PC-3 (cell line): Measurements from ENCODE around the gene TNFRSF4. TPM values are rescaled to one million over a fixed set of nuclear protein-coding genes. Genes with fewer than 3 reads are reported as not detected.
A peak's percentile ranks its signal among the peaks of the same experiment; 100 is the strongest.

Experiments used
- ATAC-seq: fragments of 200-7000 bp; cut with Tn5 transposase; 2 replicates; pipeline ENCODE4 v1.9.1; 2020; ENCODE audit warnings: mild to moderate bottlenecking, moderate library complexity
- BruUV-seq: library from RNA; stranded (reverse); fragments of 400-500 nt; replicated peaks from 2 replicates; lab custom pipeline; 2021; lab: Mats Ljungman, UMichigan
- CTCF ChIA-PET: fragments of 300-600 bp; sonication (Branson Sonifier 250); formaldehyde crosslinking; loops from one replicate; lab custom pipeline; 2022; ENCODE audit warnings: antibody characterized with exemption; lab: Charles Lee
- POLR2A ChIA-PET: fragments of 300-600 bp; sonication (Branson Sonifier 250); formaldehyde crosslinking; loops from one replicate; lab custom pipeline; 2022; ENCODE audit warnings: antibody characterized with exemption; ENCODE audit not compliant: unreplicated experiment; lab: Charles Lee
- DNase-seq: peaks from one replicate; pipeline ENCODE4 v3.0.0-alpha.2; 2015
- H2AFZ ChIP-seq: fragments of 300-600 bp; sonication (generic); 2 replicates; pipeline ENCODE4 v1.6.0; 2016; ENCODE audit warnings: antibody characterized with exemption, low read length
- H3F3A ChIP-seq: fragments of 300-600 bp; sonication (generic); one replicate; pipeline ENCODE4 v1.6.0; 2017; ENCODE audit warnings: antibody characterized with exemption, low read length, control low read depth, mild to moderate bottlenecking; ENCODE audit not compliant: unreplicated experiment
- H3K27ac ChIP-seq: fragments of 300-600 bp; sonication (generic); 2 replicates; pipeline ENCODE4 v1.5.1; 2016; ENCODE audit warnings: mild to moderate bottlenecking, low read length
- H3K27me3 ChIP-seq: fragments of 300-600 bp; sonication (generic); 2 replicates; pipeline ENCODE4 v1.6.1; 2016; ENCODE audit warnings: low read length, mixed read lengths
- H3K36me3 ChIP-seq: fragments of 300-600 bp; sonication (generic); 2 replicates; pipeline ENCODE4 v1.6.1; 2016; ENCODE audit warnings: low read depth, mixed run types, low read length, mixed read lengths
- H3K4me1 ChIP-seq: fragments of 300-600 bp; sonication (generic); 2 replicates; pipeline ENCODE4 v1.5.1; 2016; ENCODE audit warnings: low read length; ENCODE audit not compliant: insufficient read depth
- H3K4me2 ChIP-seq: fragments of 300-600 bp; sonication (generic); 2 replicates; pipeline ENCODE4 v1.6.0; 2016; ENCODE audit warnings: low read length
- H3K4me3 ChIP-seq: fragments of 300-600 bp; sonication (generic); 2 replicates; pipeline ENCODE4 v1.5.1; 2016; ENCODE audit warnings: mild to moderate bottlenecking, low read length, mixed read lengths
- H3K79me2 ChIP-seq: fragments of 300-600 bp; sonication (generic); 2 replicates; pipeline ENCODE4 v1.6.1; 2017; ENCODE audit warnings: low read length, mixed read lengths
- H3K9ac ChIP-seq: fragments of 300-600 bp; sonication (generic); 2 replicates; pipeline ENCODE4 v1.6.0; 2016; ENCODE audit warnings: mild to moderate bottlenecking, low read length
- H3K9me2 ChIP-seq: fragments of 300-600 bp; sonication (generic); replicated peaks from 2 replicates; pipeline ENCODE4 v1.6.1; 2016; ENCODE audit warnings: mixed run types, low read length, mixed read lengths
- H3K9me3 ChIP-seq: fragments of 300-600 bp; sonication (generic); 2 replicates; pipeline ENCODE4 v1.6.1; 2016; ENCODE audit warnings: low read length, mixed read lengths
- H4K20me1 ChIP-seq: fragments of 300-600 bp; sonication (generic); 2 replicates; pipeline ENCODE4 v1.6.1; 2016; ENCODE audit warnings: low read length, mixed read lengths
- EZH2 ChIP-seq: fragments of 300-600 bp; sonication (generic); IDR thresholded peaks from one replicate; pipeline ENCODE4 v1.6.1; 2017; ENCODE audit warnings: antibody characterized with exemption, mild to moderate bottlenecking, low read length; ENCODE audit not compliant: unreplicated experiment
- EZH2phosphoT487 ChIP-seq: fragments of 300-600 bp; sonication (generic); IDR thresholded peaks from 2 replicates; pipeline ENCODE4 v1.6.1; 2018; ENCODE audit warnings: mild to moderate bottlenecking, antibody characterized with exemption, low read length, borderline replicate concordance
- intact Hi-C: fragments of 100-400 bp; cut with micrococcal nuclease; formaldehyde crosslinking; loops from 2 replicates; pipeline ENCODE4 v1.9.0; 2023
- total RNA-seq: library from RNA; depleted of rRNA; stranded (reverse); fragments of >200 nt; gene quantifications from 2 replicates; pipeline ENCODE4 v1.2.3, GENCODE V29; 2014
- TF ChIP-seq, protein P1 (sequence below): fragments of 300-600 bp; sonication (generic); conservative IDR thresholded peaks from 2 replicates; pipeline ENCODE4 v1.5.1; 2017; ENCODE audit warnings: antibody characterized with exemption, low read depth, mild to moderate bottlenecking, low read length

The TNFRSF4 gene
- total RNA-seq, 1 experiment from 2014 or later, result 0.11 TPM

DNA sequence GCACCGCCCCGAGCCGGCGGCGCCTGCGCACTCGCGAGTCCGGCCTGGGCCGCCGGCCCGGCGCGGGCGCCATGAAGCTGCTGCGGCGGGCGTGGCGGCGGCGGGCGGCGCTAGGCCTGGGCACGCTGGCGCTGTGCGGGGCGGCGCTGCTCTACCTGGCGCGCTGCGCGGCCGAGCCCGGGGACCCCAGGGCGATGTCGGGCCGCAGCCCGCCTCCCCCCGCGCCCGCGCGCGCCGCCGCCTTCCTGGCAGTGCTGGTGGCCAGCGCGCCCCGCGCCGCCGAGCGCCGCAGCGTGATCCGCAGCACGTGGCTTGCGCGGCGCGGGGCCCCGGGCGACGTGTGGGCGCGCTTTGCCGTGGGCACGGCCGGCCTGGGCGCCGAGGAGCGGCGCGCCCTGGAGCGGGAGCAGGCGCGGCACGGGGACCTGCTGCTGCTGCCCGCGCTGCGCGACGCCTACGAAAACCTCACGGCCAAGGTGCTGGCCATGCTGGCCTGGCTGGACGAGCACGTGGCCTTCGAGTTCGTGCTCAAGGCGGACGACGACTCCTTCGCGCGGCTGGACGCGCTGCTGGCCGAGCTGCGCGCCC lies 18.3 kb upstream of the TNFRSF4 start, which contains the start of gene B3GALT6:
TSS of gene B3GALT6 (plus strand) at position 30 of the 588 bp plus-strand sequence. CDS start at position 72, 42 bp downstream.
- Histone ChIP-seq H3K9ac (peak within 1 kb of the TSS; percentile 95), H4K20me1 (peaks cover 18% of the 10 kb centered on the region), H3K4me2 (peak within 1 kb of the TSS; percentile 84), H3F3A (no peaks in the 10 kb centered on the region), H3K9me3 (no peaks in the 10 kb centered on the region), H3K9me2 (no peaks in the 10 kb centered on the region), H3K4me1 (peaks cover 43% of the 10 kb centered on the region), H2AFZ (peak within 1 kb of the TSS; percentile 50), H3K27ac (peak within 1 kb of the TSS; percentile 47), H3K4me3 (peak within 1 kb of the TSS; percentile 81), H3K27me3 (no peaks in the 10 kb centered on the region), H3K36me3 (peaks cover 19% of the 10 kb centered on the region), H3K79me2 (peaks cover 79% of the 10 kb centered on the region)
- POLR2A ChIA-PET, result interaction anchor here (0.5 kb wide), 1 partner anchor 37 kb away, joined by 4 read pairs; no protein-coding TSS in a partner anchor
- BruUV-seq, result no TSS peak
- intact Hi-C loops, result no loop called here
- no peak for DNase-seq
- no peak; the same call in 1 of the 2 replicates for ATAC-seq
- TF ChIP-seq, protein P1, sequence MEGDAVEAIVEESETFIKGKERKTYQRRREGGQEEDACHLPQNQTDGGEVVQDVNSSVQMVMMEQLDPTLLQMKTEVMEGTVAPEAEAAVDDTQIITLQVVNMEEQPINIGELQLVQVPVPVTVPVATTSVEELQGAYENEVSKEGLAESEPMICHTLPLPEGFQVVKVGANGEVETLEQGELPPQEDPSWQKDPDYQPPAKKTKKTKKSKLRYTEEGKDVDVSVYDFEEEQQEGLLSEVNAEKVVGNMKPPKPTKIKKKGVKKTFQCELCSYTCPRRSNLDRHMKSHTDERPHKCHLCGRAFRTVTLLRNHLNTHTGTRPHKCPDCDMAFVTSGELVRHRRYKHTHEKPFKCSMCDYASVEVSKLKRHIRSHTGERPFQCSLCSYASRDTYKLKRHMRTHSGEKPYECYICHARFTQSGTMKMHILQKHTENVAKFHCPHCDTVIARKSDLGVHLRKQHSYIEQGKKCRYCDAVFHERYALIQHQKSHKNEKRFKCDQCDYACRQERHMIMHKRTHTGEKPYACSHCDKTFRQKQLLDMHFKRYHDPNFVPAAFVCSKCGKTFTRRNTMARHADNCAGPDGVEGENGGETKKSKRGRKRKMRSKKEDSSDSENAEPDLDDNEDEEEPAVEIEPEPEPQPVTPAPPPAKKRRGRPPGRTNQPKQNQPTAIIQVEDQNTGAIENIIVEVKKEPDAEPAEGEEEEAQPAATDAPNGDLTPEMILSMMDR, result no peak
- TF ChIP-seq EZH2phosphoT487 (no peak), EZH2 (no peak)
- CTCF ChIA-PET, result interaction anchor here (2.3 kb wide), 1 partner anchor 110 kb away, joined by 17 read pairs; no protein-coding TSS in a partner anchor

DNA sequence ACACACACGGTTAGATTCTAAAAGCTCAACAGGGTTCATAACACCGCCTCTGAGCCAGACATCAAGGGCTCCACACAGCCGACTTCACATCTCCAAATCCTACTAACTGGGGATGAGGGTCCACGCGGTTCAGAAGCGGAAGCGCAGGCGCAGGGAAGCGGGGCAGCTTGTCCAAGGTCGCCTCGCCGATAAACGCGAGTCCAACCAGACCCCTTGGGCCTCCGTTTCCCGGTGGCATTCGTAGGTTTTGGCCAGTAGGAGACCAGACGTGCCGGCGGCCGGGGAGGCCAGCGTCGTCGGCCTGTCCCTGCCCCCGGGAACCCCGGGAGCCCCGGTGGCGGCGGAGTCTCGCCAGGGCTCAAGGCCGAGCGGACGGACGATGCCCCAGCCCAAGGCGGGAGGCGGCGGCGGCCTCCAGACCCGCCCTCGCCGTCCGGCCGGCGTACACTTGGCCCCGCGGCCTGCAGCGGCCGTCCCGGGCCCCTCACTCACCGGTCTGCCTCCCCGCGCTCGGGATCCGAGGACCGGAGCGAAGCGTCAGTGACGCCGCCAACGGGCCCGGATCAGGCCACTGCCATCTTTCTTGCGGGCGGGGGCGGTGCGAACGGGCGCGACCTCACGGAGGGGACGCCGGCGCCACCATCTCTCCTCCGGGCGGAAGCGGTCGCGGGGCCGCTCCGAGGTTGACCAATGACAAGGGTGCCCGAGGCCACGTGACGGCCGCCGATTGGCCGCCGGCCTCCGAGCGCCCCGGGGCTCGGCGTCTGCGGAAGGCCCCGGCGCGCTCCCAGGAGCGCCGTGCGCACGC lies 17.7 kb upstream of the TNFRSF4 start, which contains the start of gene SDF4:
TSS of gene SDF4 (minus strand) at position 602 of the 808 bp plus-strand sequence. CDS start 3,229 bp downstream, outside the sequence.
- ATAC-seq, result peak; percentile 84
- intact Hi-C loops, result loop anchor here (2.0 kb wide), 1 partner anchor 67 kb away; no protein-coding TSS in a partner anchor

More for the DNA sequence above, 17.7 kb upstream of the TNFRSF4 start, which contains the start of gene SDF4:
- Histone ChIP-seq H3K27me3 (no peaks in the 10 kb centered on the region), H3K9me3 (no peaks in the 10 kb centered on the region), H4K20me1 (peaks cover 18% of the 10 kb centered on the region), H3F3A (no peaks in the 10 kb centered on the region), H3K4me1 (peaks cover 36% of the 10 kb centered on the region), H2AFZ (peak within 1 kb of the TSS; percentile 50), H3K4me3 (peak within 1 kb of the TSS; percentile 81), H3K27ac (peak within 1 kb of the TSS; percentile 47), H3K79me2 (peaks cover 84% of the 10 kb centered on the region), H3K4me2 (peak within 1 kb of the TSS; percentile 84), H3K9ac (peak within 1 kb of the TSS; percentile 95), H3K36me3 (peaks cover 23% of the 10 kb centered on the region), H3K9me2 (no peaks in the 10 kb centered on the region)
- TF ChIP-seq EZH2, result no peak
- TF ChIP-seq, protein P1, result no peak
- no peak for TF ChIP-seq EZH2phosphoT487
- POLR2A ChIA-PET, result no interaction called here
- CTCF ChIA-PET, result interaction anchor here (0.5 to 2.3 kb wide), 6 partner anchors 33 to 217 kb away, joined by 3 to 17 read pairs (median 4); no protein-coding TSS in a partner anchor
- DNase-seq, result peak; percentile 99
- no TSS peak for BruUV-seq
